HK-2 (cell line): Measurements from ENCODE around the gene ERN1.
A peak's percentile ranks its signal among the peaks of the same experiment; 100 is the strongest.

Experiments
- DNase-seq: peaks from one replicate; pipeline ENCODE4 v3.0.0-alpha.2; 2018; ENCODE audit not compliant: unreplicated experiment

Gene ERN1

DNA sequence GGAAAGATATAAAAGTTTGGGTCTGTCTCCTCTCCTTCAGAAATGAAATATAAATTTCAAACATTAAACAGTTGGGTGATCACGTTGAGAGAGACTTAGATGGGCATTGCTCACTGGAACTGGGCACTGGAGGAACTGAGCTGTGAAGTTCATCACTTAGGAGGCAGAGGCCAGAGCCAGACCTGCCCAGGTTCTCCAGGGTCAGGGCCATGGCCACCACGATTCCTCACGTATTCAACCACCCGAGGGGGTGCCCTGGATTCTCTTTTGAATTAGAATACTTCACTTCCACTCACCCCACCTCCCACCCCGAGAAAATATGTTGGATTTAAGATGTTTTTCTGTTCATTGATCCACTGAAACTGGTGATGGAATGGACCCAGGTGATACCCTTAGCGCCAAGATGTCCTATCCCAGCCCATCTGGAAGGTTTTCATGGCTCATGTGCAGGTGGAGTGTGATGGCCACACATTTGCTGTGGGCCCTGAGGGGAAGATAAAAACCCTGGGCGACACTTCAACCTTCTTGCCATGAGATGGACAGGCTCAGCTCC, 125.7 kb downstream of the ERN1 start:
- DNase-seq: no peak

DNA sequence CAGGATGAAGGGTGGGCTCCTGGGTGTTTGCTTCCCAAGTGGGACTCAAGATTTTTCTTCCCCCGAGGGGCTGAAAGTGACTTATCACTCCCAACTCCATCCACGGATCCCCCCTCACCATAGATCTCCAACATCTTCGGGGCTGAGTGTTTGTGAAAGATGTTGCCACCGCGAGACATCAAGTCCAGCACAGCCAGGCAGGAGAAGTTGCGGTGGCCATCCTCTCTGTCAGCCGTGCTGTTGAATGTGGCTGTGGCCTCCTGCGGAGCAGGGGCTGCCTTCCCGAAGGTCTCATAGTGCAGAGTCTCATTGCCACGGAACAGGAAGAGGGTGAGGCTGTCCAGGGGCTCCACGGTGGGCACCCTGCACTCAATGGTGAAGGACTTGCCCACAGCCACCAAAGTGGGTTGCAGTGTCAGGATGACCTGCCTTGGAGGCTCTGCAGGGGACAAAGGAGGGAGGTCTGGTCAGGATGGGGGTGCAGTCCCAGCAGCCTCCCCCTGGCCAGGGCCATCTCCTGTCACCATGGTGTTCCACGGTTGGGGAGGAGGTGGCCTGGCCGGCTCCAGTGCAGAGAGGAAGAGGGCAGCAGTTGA, 126.3 kb downstream of the ERN1 start:
- DNase-seq: no peak

DNA sequence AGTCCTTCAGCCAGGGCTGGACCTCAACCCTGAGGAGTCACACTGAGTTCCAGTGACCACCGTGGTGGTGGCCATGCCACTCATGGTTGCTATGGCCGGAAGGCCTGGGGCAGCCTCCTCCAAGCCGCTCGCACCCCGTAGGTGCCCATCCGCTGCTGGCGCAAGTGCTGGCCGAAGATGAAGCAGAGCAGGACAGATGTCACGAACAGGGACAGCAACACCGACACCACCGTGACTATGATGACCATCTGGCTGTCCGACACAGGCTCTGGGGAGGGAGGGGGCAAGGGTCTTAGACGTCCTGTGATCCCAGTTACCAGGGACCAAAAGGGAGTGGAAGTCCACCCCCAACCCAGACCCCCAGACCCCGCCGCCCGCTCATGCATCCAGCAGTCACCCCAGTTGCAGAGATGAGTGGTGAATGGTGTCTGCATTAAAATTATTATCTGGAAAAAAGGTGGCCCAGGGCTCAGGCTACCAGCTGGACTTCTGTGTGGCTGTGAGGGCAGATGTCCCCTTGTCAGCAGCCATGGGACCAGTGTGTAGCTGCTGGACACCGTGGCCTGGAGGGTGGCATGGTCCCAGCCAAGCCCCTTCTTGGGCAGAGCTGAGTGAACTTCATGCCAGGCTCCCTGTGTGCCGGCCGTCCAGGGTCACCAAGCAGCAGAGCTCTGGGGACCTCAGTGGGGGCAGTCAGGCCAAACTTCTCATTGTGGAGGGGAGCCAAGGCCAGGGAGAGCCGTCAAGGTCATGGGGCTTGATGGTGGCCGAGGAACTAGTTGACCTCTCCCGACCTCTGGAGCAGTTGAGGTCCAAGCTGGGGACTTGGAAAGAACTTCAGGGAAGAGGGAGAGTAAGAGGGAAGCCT, 127.1 kb downstream of the ERN1 start:
- DNase-seq: no peak

DNA sequence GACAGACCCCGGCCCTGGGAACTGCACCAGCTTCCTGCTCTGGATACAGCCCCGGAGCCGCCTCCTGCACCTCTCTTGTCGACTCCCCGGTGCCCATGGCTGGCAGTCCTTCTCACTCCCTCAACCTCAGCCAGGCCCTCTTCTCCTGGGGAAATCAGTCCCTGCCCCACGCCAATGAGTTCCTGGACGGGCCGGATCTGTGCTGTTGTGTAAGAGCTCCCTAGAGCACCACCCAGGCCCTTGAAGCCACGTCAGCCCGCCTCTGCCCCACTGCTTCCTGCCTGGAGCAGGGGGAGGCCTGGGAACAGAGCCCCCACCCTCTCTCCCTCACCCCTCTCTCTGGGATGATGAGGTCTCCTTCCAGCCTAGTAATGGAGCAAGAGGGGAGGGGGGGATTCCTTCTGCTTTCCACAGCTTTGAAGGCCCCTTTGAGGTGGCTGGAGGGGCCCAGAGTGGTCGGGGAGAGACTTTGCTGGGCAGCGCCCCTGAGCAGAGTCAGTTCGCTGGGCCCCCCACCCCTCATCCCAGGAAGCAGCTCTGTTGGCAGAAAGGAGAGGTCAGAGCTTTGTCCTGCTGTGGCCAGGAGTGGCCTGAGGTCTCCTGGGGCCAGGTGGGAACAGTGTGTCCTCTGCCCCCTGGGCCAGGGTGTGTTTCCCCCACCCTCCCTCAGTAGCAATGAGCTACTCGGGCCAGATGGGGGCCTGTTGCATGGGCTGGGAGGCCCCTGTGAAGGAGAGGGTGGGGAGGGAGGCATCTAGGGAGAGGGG, 128.0 kb downstream of the ERN1 start:
- no peak for DNase-seq

DNA sequence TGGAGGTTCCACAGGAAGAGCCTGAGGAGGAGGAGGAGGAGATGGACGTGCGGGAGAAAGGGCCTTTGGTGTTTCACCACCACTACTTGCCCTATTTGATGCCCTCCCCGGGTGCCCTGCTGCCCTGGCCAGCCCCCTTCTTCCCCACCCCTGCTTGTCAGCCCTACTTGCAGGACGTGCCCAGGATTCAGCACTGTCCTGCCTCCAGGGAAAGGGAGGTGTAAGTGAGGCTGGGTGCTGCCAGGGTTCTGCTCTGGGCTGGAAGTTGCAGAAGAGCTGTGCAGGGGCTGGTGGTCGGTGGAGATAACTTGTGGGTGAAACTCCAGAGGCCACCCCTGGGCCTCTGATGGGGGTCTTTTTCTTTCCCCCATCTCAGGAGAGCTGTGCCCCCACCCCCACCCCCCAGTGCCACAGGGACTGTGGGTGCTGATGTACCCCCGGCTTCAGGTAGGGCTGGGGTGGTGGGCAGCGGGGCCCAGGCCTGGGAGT, 128.8 kb downstream of the ERN1 start:
- DNase-seq: no peak

DNA sequence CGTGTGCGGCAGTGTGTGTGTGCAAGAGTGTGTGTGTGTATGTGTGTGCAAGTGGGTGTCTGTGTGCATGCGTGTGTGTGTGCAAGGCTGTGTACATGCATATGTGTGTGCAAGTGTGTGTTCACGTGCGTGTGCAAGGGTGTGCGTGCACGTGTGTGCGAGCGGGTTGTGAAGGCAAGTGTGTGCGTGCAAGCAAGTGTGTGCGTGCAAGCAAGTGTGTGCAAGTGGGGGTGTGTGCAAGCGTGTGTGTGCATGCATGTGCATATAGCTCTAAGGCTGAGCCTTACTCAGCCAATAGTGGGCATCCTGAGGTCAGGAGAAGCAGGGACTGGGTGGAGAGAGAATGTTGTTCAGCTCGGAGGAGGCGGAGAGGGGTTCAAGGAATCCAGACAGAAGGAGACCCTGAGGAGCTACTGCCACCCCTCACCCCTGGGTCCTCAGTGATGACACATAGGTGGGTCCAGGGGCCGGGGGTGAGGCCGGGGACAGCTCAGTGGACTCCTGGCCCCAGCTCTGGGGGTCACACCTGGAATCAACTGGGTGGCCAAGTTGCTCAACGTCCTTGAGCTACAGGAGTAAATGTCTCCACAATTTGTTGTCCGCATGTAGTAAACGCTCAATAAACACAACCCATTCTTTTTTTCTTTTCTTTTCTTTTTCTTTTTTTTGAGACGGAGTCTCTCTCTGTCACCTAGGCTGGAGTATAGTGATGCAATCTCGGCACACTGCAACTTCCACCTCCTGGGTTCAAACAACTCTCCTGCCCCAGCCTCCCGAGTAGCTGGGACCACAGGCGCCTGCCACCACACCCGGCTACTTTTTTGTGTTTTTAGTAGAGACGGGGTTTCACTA, 130.0 kb downstream of the ERN1 start:
- DNase-seq: no peak

DNA sequence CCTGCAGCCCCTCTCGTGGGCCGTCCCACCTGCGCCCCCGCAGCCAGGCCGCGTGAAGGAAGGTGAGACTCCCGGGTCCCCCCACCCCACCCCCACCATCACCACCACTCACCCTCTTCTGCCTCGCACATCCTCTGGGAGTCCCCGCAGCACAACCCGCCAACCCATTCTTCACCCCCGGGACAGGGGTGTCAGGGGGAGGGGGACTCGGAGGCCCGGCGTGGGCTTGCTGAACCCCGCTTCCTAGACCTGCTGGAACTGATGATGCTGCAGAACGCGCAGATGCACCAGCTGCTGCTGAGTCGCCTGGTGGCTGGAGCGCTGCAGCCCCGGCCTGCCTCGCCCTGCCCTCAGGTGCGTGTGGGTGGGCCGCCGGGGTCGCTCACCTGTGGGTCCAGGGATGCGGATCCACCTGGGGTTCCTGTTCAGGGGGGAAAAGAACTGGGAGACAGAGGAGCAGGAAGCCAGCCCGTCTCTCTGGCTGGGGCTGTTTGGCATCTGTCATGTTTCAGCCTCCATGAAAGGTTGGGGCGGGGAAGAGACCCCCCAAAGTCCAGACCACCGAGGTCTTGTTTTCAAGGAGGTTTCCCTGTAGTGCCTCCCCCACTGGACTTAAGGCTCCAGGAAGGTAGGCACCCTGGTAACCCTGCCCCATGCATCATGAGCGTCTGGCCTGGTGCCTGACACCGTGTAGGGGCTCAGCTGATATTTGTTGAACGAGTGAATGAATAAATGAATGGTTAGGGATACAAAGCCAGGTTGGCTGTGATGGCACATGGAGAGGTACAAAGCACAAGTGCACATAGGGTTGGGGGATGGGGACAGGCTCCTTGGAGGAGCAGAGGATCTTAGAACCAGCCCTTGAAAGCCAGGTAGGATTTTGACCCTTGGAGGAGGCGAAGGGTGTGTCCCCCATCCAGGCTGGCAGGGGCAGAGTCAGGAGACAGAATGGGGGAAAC, 130.9 kb downstream of the ERN1 start:
- DNase-seq: no peak

DNA sequence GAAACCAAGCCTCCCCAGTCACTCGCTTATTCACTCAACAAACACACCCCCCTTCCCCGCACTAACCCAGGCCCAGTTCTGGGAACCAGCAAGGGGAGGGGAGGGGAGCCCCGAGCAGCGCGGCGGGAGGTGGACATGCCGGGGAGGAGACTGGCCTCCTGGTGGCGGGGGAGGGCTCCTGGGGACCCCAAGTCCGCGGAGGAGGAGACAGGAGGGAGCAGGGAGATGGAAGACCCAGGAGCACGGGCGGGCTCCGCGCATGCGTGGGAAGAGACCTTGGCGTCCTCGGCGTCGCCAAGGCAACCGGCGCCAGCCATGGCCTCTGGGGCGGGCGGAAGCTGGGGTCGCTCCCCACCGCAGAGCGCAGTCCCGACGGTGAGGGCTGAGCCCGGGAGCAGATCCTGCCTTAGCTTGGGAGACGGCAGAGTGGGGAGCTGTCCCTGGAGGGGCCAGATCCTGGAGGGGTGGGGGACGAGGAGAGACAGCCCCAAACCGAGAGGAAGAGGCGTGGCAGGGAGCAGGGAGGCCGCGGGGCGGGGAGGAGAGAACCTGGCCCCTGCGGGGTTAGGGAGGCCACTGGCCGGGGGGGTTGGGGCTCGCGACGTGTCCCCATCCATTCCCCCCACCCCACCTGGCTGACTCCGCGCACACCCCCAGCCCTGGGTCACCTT, 131.8 kb downstream of the ERN1 start, which contains the start of gene PRR29:
Gene PRR29, plus strand, starts transcription at position 302 of the 671 bp plus-strand sequence. Its CDS starts 14 bp downstream, at position 316.
- peak; percentile 76 for DNase-seq

DNA sequence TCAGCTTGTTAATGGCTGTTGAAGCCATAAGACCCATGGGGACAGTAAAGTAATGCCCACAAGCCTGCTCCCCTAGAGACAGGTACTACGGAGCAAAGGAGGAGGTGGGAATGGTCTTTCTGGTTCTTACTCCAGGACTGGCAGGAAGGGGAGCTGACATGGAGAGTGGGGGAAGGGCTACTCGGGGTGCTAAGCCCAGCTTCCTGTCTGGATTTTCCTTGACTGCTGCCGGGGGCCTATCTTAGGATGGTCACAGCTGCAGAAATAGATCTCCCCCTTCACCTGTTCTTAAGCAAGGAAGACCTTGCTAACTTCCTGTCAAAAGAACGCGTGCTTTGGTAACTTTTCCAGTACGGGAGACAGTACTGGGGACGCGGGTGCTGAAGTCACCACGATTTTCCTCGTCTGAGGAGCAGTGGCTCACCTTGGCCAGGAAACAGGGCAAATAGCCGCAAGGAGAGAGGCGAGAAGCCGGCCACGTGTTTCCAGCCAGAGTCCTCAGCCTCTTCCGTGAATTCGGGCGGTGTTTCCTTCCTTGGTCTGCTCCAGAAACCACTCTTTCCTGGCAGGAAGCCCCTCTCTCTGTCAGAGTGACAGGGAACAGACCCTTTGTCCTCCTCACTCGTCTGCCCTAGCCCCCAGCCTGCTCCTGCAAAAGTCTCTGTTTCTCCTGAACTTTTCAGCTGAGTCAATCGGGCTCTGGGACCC, 132.4 kb downstream of the ERN1 start:
- no peak for DNase-seq

DNA sequence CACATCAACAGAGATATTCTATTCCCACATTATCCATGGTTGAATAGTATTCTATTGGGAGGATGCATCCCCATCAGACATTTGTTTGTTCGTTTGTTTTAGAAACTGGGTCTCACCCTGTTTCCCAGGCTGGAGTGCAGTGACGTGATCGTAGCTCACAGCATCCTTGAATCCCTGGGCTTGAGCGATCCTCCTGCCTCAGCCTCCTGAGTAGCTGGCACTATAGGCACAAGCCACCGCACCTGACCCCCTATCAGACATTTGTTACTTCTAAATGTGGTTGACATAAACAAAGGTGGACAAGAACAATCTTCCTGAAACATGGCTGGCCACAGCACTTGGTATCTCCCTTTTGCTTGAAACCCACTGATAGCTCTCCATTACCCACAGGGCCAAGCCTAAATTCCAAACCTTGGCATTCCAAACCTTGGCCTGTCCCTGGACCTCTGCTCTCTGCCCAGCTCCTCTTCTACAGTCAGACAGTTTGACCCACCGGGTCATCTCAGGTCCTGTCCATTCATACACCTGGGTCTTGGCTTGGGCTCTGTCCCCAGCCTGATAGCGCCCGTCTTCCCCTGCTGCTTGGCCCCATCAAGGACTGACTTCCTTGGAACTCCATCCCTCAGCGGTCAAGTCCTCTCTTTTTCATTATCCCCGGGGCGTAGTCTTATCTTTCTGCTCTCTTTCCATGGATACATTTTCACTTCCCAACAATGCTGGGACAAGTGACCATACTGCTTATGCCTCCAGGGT, 133.3 kb downstream of the ERN1 start:
- DNase-seq: no peak

DNA sequence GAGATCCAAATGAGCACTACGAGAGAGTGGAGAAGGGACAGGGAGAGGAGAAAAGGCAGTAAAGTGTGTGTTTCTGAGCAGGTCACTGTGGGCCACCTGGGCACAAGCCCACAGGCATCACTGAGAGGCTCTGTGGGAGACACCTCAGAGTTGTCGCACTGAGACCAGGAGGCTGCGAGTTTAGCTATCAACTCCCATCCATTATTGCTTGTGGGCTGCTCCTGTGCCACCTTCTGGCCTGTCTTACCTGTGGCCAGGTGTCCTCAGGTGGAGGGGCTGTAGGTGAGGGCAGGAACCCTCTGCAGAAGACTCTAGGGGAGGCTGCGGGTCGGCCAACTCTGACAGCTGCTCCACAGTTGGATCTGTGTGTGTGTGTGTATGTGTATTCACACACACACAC, 134.3 kb downstream of the ERN1 start:
- DNase-seq: no peak

DNA sequence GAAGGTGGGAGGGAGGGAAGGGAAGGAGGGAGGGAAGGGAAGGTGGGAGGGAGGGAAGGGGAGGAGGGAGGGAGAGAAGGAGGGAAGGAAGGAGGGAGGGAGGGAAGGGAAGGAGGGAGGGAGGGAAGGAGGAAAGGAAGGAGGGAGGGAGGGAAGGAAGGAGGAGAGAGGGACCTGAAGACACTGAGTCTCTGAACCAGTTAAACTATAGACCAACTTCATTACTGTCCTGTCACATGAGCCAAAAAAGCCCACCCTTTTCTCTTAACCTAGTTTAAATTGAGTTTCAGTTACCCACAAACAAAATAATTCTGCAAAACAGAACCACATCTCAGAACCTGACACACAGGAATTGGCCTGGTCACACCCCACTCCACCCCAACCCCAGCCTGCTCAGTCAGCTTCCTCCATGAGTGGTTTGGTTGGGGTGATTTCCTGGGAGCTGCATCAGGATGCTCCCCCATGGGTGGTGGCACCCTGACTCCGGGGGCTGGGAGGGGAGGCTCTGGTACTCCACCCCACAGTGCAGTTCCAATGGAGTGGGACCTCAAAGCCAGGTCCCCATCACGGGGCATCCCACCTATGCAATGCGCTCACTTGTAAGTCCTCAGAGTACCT, 136.5 kb downstream of the ERN1 start:
- DNase-seq: no peak

DNA sequence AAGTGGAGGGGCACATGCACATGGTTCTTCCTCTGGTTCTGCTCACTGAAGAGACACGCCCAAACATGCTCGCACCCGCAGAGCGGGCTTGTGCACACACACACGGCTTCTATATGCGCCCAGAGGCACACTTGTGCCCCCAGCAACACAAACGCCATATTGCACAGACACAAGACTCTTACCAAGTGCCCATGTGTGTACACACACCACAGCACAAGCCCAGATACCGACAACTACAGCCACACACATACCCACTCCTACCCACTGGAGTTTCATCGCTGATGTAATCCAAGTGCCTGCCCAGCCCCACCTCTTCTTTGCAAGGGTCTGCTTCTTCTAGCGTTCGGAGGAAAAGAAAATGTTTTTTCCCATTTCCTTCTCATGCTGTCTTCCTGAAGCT, 138.3 kb downstream of the ERN1 start:
- no peak for DNase-seq

DNA sequence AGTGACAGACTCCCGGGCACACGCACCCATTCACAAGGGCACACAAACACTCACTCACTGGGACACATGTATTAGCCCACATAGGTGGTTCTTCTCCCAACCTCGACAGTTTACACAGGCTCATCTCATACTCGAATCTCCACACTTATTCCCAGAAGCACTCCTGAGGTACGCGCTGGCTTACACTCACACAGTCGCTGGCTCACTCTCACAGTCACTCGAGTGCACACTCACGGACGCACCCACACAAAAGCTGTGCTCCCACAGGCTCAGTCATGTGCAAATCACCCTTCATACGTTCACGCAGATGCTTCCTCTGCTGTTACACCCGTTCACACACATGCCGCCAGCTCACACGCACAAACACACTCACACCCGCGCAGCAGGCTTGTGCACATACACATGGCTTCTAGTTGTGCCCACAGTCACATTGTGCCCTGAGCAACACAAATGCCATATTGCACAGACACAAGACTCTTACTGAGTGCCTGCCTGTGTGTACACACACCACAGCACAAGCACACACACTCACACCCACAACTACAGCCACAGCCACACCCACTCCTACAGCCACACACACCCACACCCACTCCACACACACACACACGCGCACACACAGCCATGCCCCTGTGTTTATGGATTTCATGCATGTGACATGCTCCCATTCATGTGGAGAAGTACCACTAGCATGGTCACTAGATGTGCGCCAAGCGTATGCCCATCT, 140.2 kb downstream of the ERN1 start:
- DNase-seq: no peak
